Dermis microvascular lymphatic vessel endothelial cell (primary cell): ENCODE data around the gene FAM171A2. TPM values are rescaled to one million over a fixed set of nuclear protein-coding genes. Genes with fewer than 3 reads are reported as not detected.
"Not testable (repeated sequence)": the region's sequence is repeated elsewhere in the genome, so short reads cannot be mapped to it uniquely, and the experiment has no call there.

Experiments used
- DNase-seq, 2 donors: peaks; one replicate each; pipeline versions ENCODE4 v3.0.0 to v3.0.0-alpha.2; 2010; ENCODE audit warnings: low read depth in 2 of 2
- total RNA-seq: library from RNA; depleted of rRNA; stranded (reverse); fragments of >200 nt; gene quantifications from 2 replicates; pipeline ENCODE4 v1.2.1, GENCODE V29; 2014

FAM171A2 gene
- 3.9 and 6.6 TPM in 2 replicates for total RNA-seq

DNA sequence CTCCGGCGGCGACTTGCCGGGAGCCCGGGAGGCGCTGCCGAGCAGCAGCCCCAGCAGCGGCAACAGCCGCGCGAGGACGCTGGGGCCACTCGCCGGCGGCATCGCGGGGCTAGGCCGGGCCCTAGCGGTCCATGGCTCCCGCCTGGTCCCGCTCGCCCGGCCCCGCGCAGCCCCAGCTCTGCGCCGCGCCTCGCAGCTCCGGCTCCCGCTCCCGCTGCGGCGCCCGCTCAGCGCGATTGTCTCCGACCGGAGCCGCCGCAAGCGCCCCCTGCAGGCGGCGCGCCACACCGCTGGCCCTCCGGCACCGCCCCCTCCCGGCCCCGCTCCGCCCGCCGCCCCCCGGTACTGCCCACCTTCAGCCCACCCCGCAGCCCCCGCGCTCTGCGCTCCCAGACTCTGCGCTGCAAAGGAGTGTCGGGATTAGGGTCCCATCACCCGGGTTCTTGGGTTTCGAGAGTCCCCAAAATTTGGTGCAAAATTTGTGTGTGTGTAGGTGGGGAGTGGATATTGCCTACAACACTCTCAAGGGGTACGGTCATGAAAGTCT, at the start of gene FAM171A2:
TSS of gene FAM171A2 (minus strand) at position 241 of the 547 bp plus-strand sequence. CDS start at position 102, 139 bp downstream.
- DNase-seq: peak in 1 of 2 donors; percentile 62

GRCh38 chr17:44409309-44410028, 45.8 kb upstream of the FAM171A2 start:
- no peak for DNase-seq

DNA sequence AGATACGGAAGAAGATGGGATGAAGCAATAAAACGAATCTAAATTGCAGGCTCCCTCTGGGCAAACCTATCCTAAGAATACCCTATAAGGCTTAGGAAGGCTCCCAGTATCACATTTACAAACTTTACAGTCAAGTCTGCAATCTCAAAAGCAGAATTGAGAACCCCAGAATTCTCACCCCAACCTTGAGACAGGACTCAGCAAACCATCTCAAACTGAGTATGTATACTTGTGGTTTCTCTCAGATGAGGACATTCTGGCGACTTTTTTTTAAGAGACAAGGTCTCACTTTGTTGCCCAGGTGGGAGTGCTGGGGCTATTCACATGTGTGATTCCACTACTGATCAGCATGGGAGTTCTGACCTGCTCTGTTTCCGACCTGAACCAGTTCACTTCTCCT, 45.1 kb upstream of the FAM171A2 start:
- no peak for DNase-seq

DNA sequence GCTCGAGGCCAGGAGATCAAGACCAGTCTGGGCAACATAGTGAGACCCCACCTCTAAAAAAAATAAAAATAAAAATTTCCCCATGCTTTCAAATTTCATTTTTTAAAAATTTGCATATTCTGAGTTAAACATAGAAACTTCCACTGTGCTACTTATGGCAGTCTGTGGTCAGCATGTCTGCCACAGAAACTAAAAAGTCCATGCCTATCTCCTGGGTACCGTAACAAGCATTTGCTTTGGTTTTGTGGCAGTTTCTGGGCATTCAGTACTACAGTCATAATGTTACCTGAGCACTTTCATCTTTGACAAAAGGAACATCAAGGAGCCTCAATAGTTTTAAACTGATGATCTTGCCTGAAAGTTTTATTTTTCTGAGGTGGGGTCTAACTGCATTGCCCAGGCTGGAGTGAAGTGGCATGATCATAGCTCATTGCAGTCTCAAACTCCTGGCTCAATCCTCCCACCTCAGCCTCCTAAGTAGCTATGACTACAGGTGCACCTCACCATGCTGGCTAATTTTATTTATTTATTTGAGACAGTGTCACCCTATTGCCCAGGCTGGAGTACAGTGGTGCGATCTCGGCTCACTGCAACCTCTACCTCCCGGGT, 39.0 kb upstream of the FAM171A2 start:
- DNase-seq: no peak

DNA sequence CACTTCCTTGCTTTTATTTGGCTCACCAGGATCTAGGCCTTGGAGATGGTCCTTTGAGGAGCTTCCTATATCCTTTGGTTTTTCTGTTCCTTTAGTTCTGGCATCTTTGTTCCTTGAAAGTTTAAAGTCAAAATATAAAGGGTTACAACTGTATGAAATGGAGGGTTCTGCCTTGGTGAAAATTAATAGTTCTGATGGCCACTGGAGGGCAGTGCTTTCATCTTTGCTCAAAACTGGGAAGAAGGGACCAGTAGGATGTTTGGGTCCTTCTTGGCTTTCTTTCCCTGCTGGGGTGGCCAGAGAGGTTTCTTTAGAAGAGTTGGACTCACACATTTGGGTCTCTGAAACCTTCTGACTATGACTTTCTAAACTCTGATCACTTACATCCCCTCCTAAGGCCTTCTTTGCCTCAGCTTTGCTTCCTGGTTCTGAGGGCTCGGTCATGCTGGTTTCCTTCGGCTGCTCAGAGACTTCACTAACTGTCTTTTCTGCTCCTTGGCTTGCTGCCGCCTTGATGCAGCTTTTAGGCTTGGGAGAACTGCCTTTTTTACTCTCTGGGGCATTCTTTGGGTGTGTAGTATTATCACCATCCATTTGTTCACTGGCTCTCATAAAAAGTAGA, 36.7 kb upstream of the FAM171A2 start:
- peak in 1 of 2 donors; percentile 31 for DNase-seq

DNA sequence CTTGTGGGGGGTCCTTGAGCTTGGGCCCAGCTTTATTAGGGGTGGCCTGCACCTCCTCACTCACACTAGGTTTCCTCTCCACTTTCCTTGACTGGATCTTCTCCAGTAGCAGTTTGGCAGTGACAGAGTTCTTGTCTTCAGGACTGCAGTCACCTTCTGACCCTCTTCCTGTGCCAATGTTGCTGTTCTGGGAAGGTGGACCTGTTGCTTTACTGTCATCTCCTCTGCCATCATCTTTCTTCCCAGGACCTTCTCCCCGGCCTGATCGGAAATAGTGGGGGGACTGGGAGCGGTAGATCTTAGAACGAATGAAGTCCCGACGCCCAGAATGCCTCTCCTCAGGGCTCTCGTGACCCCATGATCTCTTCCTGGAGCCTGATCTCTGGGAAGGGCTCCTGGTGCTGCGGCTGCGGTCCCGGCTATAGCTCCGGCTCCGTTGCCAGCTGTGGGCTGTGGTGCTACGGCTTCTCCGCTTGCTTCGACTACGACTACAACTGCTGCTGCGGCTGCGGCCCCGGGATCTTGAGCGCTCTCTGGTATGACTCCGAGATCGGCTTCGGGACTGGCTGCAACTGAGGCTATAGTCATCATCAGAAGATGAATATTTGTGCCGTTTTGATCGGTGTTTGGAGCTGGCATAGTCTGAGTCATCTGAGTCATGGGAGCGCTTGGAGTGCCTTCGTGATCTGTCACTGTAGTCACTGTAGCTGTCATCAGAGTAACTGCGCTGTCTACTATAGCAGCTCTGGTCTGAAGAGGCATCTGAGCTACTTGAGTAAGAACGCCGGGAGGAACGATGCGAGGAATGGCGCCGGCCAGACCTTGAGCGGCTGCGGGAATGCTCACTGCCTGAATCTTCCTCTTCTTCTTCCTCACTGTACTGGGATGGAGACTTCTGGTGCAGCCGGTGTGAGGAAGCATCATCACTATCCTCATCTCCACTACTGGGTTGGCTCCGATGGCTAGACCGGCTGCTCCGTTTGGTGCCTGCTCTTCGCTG, 35.3 kb upstream of the FAM171A2 start:
- no peak for DNase-seq

GRCh38 chr17:44397479-44398440, 34.1 kb upstream of the FAM171A2 start:
- no peak for DNase-seq

DNA sequence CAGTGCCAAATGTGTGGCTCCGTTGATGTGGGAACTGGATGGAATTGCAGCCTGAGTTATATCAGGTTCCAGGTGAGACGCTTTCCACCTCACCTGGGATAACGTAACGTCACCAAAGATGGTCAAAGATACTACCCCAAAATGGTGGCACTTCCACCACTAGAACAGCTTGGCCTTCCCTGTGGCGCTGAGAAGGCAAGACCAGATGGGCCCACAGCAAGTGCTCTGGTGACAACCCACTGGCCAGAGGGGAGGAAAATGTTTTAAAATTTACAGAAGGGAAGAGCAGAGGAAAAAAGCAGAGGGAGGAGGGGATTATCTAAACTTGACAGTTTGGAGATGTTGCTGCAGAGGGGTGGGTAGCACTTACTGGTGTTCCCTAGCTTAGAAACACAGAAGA, 33.3 kb upstream of the FAM171A2 start:
- no peak for DNase-seq

DNA sequence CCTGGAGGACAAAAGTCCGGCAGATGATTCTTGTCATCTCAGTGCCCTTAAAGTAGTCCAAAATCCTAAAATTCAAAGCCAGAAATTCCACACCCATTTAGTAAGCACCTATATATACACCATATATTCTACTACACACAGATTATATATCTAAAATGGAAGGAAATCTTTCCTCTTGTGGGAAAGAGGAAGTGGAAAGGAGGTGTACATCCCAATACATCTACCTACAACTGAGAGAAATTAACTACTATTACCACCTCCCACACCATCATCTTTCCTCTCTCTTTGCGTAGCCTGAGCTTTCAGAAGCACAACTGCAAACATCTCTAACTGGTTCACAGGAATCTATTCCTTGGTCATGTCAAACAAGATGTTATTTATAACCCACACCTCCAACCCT, 31.2 kb upstream of the FAM171A2 start:
- no peak for DNase-seq

DNA sequence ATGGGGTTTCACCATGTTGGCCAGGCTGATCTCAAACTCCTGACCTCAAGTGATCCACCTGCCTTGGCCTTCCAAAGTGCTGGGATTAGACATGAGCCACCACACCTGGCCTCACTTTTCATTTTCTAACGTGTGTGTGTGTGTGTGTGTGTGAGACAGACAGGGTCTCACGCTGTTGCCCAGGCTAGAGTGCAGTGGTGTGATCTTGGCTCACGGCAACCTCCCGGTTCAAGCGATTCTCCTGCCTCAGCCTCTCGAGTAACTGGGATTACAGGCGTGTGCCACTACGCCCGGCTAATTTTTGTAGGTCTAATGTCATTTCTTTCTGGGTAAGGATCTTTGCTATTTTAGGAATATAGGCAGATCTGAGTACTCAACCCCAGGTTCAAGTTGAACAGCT, 30.5 kb upstream of the FAM171A2 start:
- not testable (repeated sequence) for DNase-seq

- DNase-seq: no peak
These were observed 26.7 kb upstream of the FAM171A2 start for GRCh38 chr17:44390250-44390870.

GRCh38 chr17:44389723-44390202, 26.1 kb upstream of the FAM171A2 start:
- DNase-seq: no peak

- DNase-seq: no peak
These were observed 25.6 kb upstream of the FAM171A2 start, which contains the start of gene ITGA2B for GRCh38 chr17:44389281-44389680. Gene ITGA2B (minus strand): TSS chr17:44389649. CDS start chr17:44389473, 176 bp downstream.

DNA sequence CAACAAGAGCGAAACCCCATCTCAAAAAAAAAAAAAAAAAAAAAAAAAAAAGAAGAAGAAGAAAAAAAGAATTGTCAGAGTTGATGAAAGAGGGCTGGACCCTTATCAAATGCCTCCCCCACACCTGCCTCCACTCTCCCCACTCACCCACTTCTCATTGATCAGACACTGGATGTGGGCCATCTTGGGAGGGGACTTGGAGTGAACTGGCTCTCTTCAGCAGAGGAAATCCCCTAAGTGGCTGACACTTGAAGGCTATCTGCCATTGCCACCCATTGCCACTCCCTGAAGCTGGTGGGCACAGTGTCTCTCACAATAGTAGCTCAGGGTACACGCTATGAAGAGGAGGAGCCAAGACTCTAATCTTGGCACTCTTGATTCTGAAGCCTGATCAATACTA, 24.2 kb upstream of the FAM171A2 start:
- DNase-seq: no peak

DNA sequence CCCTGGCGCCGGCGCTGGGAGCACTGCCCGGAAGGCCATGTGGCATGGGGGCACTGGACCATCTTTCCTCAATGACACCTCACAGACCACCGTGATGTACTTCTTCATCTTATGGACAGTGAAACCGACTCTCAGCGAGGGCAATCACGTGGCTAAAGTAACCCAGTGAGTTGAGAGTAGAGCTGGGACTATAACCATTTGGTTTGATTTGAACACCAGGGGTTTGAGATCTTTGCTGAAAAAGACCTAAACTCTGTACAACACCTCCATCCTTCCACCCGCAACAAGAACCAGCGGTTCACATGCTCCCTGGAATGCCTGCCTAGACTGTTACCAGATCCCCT, 22.5 kb upstream of the FAM171A2 start:
- DNase-seq: no peak

- peak in 1 of 2 donors; percentile 73 for DNase-seq
These were observed 21.9 kb upstream of the FAM171A2 start for GRCh38 chr17:44385287-44386181.

DNA sequence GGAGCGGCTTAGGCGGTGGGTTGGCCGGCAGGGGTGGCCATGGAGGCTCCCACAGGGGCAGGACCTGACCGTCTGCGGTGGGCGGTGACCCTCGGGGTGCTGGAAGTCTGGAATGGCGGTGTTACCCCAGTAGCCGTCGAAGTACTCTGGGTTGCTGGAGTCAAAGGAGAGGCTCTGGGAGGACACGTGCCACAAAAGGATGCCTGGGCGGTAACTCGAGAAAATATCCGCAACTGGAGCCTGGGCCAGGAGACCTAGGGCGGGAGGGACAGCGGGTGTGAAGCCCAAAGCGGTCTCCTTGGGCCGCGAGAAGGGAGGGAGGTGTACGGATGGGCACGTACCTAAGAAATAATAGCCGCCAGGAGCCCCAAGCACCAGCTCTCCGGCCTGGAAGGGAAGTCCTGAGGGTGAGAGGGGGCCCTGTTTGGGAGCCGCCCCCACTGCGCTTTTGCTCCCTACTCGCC, 21.2 kb upstream of the FAM171A2 start:
- no peak for DNase-seq

DNA sequence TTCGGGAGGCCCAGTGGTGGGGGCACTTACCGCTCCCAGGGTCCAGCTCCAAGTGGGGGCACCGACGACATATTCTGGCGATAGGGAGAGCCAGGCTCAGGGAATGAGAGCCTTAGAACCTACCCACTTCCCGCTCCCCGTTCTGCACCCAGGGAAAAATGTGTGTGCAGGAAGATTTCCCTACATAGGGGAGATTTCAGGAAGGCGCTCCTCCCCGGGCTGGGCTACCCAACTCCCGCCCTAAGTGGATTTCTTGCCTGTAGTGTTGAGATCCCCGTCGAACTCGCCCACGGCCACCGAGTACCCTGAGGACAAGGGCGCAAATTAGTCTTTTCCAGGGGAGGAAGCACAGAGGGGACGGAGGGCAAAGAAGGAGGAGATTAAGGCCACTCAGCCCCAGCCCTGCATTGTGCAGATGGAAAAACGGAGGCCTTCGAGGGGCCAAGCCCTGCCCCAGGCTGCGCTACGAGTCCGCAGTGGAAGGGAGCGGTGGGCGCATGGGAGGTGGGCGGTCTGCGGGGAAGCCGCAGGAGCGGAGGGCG, 20.7 kb upstream of the FAM171A2 start:
- no peak for DNase-seq
